Tibial nerve (tissue), 4 donors: ENCODE measurements around the gene KLC4.

Source experiments
- CTCF ChIP-seq, 5 experiments: fragments of 200-600 bp in 3 of 5; fragments of 450-650 bp in 2 of 5; sonication (generic) in 3 of 5; IDR thresholded peaks; one replicate each; pipeline ENCODE4 v1.5.1; 2016 to 2019; ENCODE audit warnings: antibody characterized with exemption in 5 of 5, mild to moderate bottlenecking in 3 of 5, moderate library complexity in 2 of 5
- EP300 ChIP-seq, 2 donors: sonication (generic); formaldehyde crosslinking; IDR thresholded peaks; one replicate each; pipeline ENCODE4 v1.6.1; 2017; ENCODE audit warnings: antibody characterized with exemption in 2 of 2, mild to moderate bottlenecking in 1 of 2
- POLR2A ChIP-seq, 2 donors: fragments of 450-650 bp; IDR thresholded peaks; one replicate each; pipeline ENCODE4 v1.6.1; 2017; ENCODE audit warnings: antibody characterized with exemption in 2 of 2, mild to moderate bottlenecking in 2 of 2, moderate library complexity in 2 of 2

GRCh38 chr6:43061861-43062260 is 2.4 kb downstream of the KLC4 start:
- no peak for TF ChIP-seq POLR2A (IDR thresholded peaks at IDR 0.05)
- no peak for TF ChIP-seq CTCF (IDR thresholded peaks at IDR 0.05)
- no peak for TF ChIP-seq EP300 (IDR thresholded peaks at IDR 0.05)
